GM12878 (cell line): ENCODE measurements around the gene CDK2. TPM values are rescaled to one million over a fixed set of nuclear protein-coding genes. Genes with fewer than 3 reads are reported as not detected.
A peak's percentile ranks its signal among the peaks of the same experiment; 100 is the strongest.

Source experiments
- ATAC-seq: fragments of 200-7000 bp; cut with Tn5 transposase; 3 replicates; pipeline ENCODE4 v1.9.1; 2020; ENCODE audit warnings: mild to moderate bottlenecking, moderate library complexity
- BruUV-seq: library from RNA; stranded (reverse); fragments of 400-500 nt; replicated peaks from 2 replicates; lab custom pipeline; 2021; lab: Mats Ljungman, UMichigan
- CTCF ChIA-PET: fragments of 300-600 bp; sonication (Branson Sonifier 250); formaldehyde crosslinking; extraction: SDS; loops from one replicate; lab custom pipeline; 2021; ENCODE audit warnings: inconsistent platforms; lab: Yijun Ruan, JAX
- POLR2A ChIA-PET: fragments of 350-600 bp; formaldehyde crosslinking; extraction: SDS; loops from one replicate; lab custom pipeline; 2021; ENCODE audit warnings: inconsistent platforms; lab: Charles Lee
- RAD21 ChIA-PET: fragments of 300-600 bp; sonication (Branson Sonifier 250); formaldehyde crosslinking; loops from one replicate; lab custom pipeline; 2023; ENCODE audit warnings: antibody characterized with exemption; ENCODE audit not compliant: unreplicated experiment; lab: Charles Lee
- SMC1A ChIA-PET: fragments of 300-600 bp; sonication (Branson Sonifier 250); formaldehyde crosslinking; loops from one replicate; lab custom pipeline; 2023; ENCODE audit not compliant: unreplicated experiment, uncharacterized antibody; lab: Charles Lee
- DNase-seq: peaks from one replicate; pipeline ENCODE4 v3.0.0-alpha.2; 2011; ENCODE audit warnings: low read depth, low spot score
- FAIRE-seq: peaks from 3 replicates; lab custom pipeline; 2011; peaks lifted over from hg19 to GRCh38; lab: Jason Lieb, UNC
- H2AFZ ChIP-seq: 2 replicates; pipeline ENCODE4 v1.6.0; 2011; ENCODE audit warnings: low read depth, low read length, control low read depth; ENCODE audit not compliant: control insufficient read depth
- H3K27ac ChIP-seq: 2 replicates; pipeline ENCODE4 v1.5.1; 2011; ENCODE audit warnings: control low read depth; ENCODE audit not compliant: control insufficient read depth, insufficient read depth
- H3K27me3 ChIP-seq, 2 experiments: replicated peaks in 1 of 2; 2 replicates each; pipeline versions ENCODE4 v1.6.0 to v1.6.1; 2011; ENCODE audit warnings: low read length in 1 of 2; ENCODE audit not compliant: control insufficient read depth in 2 of 2, insufficient read depth in 2 of 2
- H3K36me3 ChIP-seq, 2 experiments: 2 replicates each; pipeline ENCODE4 v1.5.1; 2011; ENCODE audit warnings: low read length in 1 of 2; ENCODE audit not compliant: control insufficient read depth in 2 of 2, insufficient read depth in 2 of 2
- H3K4me1 ChIP-seq: 2 replicates; pipeline ENCODE4 v1.6.1; 2011; ENCODE audit warnings: mild to moderate bottlenecking, low read length, moderate library complexity, mixed read lengths; ENCODE audit not compliant: control insufficient read depth, insufficient read depth
- H3K4me2 ChIP-seq: 2 replicates; pipeline ENCODE4 v1.6.0; 2011; ENCODE audit warnings: control low read depth; ENCODE audit not compliant: control insufficient read depth, insufficient read depth
- H3K4me3 ChIP-seq: fragments of 200-600 bp; sonication (generic); 2 replicates; pipeline ENCODE4 v1.5.1; 2016
- H3K79me2 ChIP-seq: 2 replicates; pipeline ENCODE4 v1.6.0; 2011; ENCODE audit warnings: low read length; ENCODE audit not compliant: control insufficient read depth, insufficient read depth
- H3K9ac ChIP-seq: 2 replicates; pipeline ENCODE4 v1.8.0; 2011; ENCODE audit warnings: low read length, control low read depth, mixed read lengths; ENCODE audit not compliant: control insufficient read depth, insufficient read depth
- H3K9me3 ChIP-seq: replicated peaks from 3 replicates; pipeline ENCODE4 v1.5.1; 2011; ENCODE audit warnings: mild to moderate bottlenecking, low read length; ENCODE audit not compliant: control insufficient read depth, insufficient read depth
- H4K20me1 ChIP-seq: 2 replicates; pipeline ENCODE4 v1.6.0; 2011; ENCODE audit not compliant: control insufficient read depth, insufficient read depth
- ATF3 ChIP-seq: IDR thresholded peaks from 2 replicates; pipeline ENCODE4 v1.6.1; 2011; ENCODE audit warnings: low read depth, mild to moderate bottlenecking, low read length, moderate library complexity, borderline replicate concordance; ENCODE audit errors: extremely low read depth
- FOS ChIP-seq: IDR thresholded peaks from 3 replicates; pipeline ENCODE4 v1.6.1; 2011; ENCODE audit warnings: borderline replicate concordance; ENCODE audit not compliant: insufficient read length; ENCODE audit errors: extremely low read depth
- IRF4 ChIP-seq: IDR thresholded peaks from 2 replicates; pipeline ENCODE4 v1.6.1; 2011; ENCODE audit warnings: low read depth, low read length
- PKNOX1 ChIP-seq: fragments of 450-650 bp; IDR thresholded peaks from 2 replicates; pipeline ENCODE4 v1.6.1; 2016; ENCODE audit warnings: mild to moderate bottlenecking
- WGBS: methylation state at CpG from one replicate; pipeline ENCODE4 v1.1.6; 2016; ENCODE audit warnings: low lambda C conversion rate; ENCODE audit not compliant: insufficient replicate concordance, insufficient coverage; ENCODE audit errors: missing lambda C conversion rate; 5-methylcytosine and 5-hydroxymethylcytosine counted together
- in situ Hi-C: fragments of 300-500 bp; cut with MboI; formaldehyde crosslinking; loops from 9 replicates; pipeline ENCODE4 v1.14.3; 2018; ENCODE audit warnings: mixed read lengths
- intact Hi-C: fragments of 100-400 bp; cut with micrococcal nuclease; formaldehyde crosslinking; loops from one replicate; pipeline ENCODE4 v1.14.2; 2022; ENCODE audit not compliant: unreplicated experiment
- polyA plus RNA-seq, 11 experiments: library from polyadenylated mRNA; depleted of rRNA in 4 of 11; unstranded in 6 of 11; stranded (reverse) in 5 of 11; fragments of >200 nt; fragmentation: Nextera tagmentation in 4 of 11; fragmentation: Illumina TruSeq in 1 of 11; extraction: Ambion mirVana in 4 of 11; extraction: Trizol in 1 of 11; gene quantifications; 1 replicate in 1 of 11; 2 replicates in 10 of 11; pipeline versions ENCODE4 v1.2.1 to v1.2.3, GENCODE V29; 2011 to 2016; ENCODE audit warnings: inconsistent platforms in 2 of 11, missing spikeins in 2 of 11, low read depth in 1 of 11
- total RNA-seq, 4 experiments: library from RNA; depleted of rRNA in 3 of 4; stranded (reverse); fragments of >200 nt in 3 of 4; fragmentation: Illumina TruSeq in 1 of 4; extraction: Trizol in 1 of 4; gene quantifications; 2 replicates each; pipeline versions ENCODE4 v1.2.1 to v1.2.3, GENCODE V29; 2013 to 2021

Gene CDK2
- total and polyA plus RNA-seq, 10 of the 15 experiments (the other 5 are each of a cell fraction or from before 2014, with no cell fraction given): 13.1 to 138 (median 82.2) TPM

GRCh38 chr12:55932551-55932910, 34.1 kb upstream of the CDK2 start (continued):
- no peak for TF ChIP-seq ATF3

- RAD21 ChIA-PET: interaction anchor here (0.6 to 2.1 kb wide), 8 partner anchors 35 to 195 kb away, joined by 3 to 10 read pairs (median 4); partner anchors contain the start of genes ORMDL2, SARNP and SUOX
- CTCF ChIA-PET: interaction anchor here (1.0 to 4.5 kb wide), 14 partner anchors 8 to 204 kb away, joined by 3 to 20 read pairs (median 5); partner anchors contain the start of genes ORMDL2, SARNP and SUOX
- BruUV-seq: no TSS peak
- Histone ChIP-seq H4K20me1 (no peaks in the 10 kb centered on the region), H3K79me2 (peaks cover 20% of the 10 kb centered on the region), H3K9ac (no peak overlapping the region), H3K27me3 (no peaks in the 10 kb centered on the region), H3K4me1 (peaks cover 8% of the 10 kb centered on the region; the same call in 1 of the 2 replicates), H3K27ac (no peak overlapping the region), H3K4me2 (peak overlapping the region; percentile 79), H3K9me3 (no peaks in the 10 kb centered on the region), H3K36me3 (peaks cover 0 to 13% of the 10 kb centered on the region in 2 experiments; a peak in 2 of 4 replicates), H2AFZ (no peak overlapping the region), H3K4me3 (peak overlapping the region; percentile 99)
- POLR2A ChIA-PET: interaction anchor here (0.5 to 3.9 kb wide), 16 partner anchors 13 to 218 kb away, joined by 3 to 18 read pairs (median 4); partner anchors contain the start of gene RAB5B
- ATAC-seq (no peak), DNase-seq (no peak), FAIRE-seq (no peak)
- 89% methylated on average over 7 of the region's 7 CpGs for WGBS
- TF ChIP-seq FOS: no peak
- no peak for TF ChIP-seq IRF4
- TF ChIP-seq ATF3: no peak
- no peak for TF ChIP-seq PKNOX1
- SMC1A ChIA-PET: interaction anchor here (0.7 to 3.4 kb wide), 22 partner anchors 8 to 228 kb away, joined by 3 to 12 read pairs (median 4); partner anchors contain the start of genes DNAJC14, ORMDL2, RAB5B and SARNP
- intact Hi-C loops (no loop called here), in situ Hi-C loops (no loop called here)
These were observed 33.3 kb upstream of the CDK2 start for GRCh38 chr12:55933169-55933798.
